HUDEP-2 (cell line): ENCODE measurements around the gene HMX1.

ENCODE experiments used
- DNase-seq, 76 experiments: peaks; one replicate each; lab custom pipeline; 2025; ENCODE audit not compliant: unreplicated experiment in 76 of 76; lab: John Stamatoyannopoulos, UW

The HMX1 gene

DNA sequence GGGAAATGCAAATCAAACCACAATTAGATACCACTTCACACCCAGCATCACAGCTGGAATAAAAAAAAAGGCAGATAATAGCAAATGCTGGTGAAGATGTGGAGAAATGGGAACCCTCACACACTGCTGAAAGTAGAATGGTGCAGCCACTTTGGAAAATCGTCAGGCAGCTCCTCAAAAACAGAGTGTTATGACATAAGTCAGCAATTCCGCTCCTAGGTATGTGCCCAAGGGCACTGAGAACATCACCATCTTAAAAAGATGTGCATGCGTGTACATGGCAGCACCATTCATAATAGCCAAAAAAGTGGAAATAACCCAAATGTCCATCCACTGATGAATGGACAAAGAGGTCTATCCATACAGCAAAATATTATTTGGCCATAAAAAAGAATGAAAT, 28.0 kb downstream of the HMX1 start:
- DNase-seq, result no peak

GRCh38 chr4:8842614-8843013, 29.0 kb downstream of the HMX1 start:
- DNase-seq, result no peak

DNA sequence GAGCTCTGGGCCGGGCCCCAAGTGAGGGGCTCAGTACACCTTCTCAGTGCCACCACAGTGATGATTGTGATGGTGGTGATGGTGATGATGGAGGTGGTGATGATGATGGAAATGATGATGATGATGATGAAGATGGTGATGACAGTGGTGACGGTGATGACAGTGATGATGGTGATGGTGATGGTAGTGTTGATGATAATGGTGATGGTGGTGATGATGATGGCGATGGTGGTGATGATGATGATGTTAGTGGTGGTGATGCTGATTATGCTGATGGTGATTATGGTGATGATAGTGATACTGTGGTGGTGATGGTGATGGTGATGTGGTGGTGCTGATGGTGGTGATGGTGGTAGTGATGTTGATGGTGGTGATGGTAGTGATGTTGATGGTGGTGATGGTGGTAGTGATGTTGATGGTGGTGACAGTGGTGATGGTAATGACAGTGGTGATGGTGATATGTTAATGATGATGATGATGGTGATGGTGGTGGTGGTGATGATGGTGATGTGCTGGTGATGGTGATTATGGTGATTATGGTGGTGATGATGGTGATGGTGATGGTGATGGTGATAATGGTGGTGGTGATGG, 29.9 kb downstream of the HMX1 start:
- DNase-seq, result no peak

DNA sequence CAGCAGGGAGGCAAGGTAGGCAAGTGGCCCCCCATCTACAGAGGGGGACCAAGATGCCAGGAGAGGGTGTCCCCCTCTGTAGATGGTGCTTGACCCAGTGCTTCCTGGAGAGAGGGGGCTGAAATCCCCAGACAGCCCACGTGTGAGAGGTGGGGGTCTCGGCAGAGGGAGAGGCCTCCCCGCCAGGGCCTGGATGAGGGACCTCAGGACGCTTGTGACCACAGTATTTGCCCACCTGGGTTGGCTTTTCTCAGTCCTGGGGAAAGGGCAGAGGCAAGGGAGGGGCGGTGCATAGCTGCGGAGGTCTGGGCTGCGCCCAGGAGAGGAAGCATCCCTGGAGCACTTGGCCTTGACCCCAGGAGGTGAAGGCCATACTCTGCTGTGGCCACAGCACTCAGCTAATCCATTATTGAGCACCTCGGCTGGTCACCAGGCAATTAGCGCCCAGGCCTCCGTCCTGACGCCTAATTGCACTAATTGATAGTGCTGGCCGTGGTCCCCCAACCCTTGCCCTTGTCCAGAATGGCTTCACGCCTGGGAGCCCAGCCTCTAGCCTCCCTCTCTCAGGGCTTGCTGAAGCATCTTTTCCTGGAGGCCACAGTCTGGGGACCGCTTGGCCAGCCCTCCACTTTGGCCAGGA, 30.7 kb downstream of the HMX1 start:
- no peak for DNase-seq

DNA sequence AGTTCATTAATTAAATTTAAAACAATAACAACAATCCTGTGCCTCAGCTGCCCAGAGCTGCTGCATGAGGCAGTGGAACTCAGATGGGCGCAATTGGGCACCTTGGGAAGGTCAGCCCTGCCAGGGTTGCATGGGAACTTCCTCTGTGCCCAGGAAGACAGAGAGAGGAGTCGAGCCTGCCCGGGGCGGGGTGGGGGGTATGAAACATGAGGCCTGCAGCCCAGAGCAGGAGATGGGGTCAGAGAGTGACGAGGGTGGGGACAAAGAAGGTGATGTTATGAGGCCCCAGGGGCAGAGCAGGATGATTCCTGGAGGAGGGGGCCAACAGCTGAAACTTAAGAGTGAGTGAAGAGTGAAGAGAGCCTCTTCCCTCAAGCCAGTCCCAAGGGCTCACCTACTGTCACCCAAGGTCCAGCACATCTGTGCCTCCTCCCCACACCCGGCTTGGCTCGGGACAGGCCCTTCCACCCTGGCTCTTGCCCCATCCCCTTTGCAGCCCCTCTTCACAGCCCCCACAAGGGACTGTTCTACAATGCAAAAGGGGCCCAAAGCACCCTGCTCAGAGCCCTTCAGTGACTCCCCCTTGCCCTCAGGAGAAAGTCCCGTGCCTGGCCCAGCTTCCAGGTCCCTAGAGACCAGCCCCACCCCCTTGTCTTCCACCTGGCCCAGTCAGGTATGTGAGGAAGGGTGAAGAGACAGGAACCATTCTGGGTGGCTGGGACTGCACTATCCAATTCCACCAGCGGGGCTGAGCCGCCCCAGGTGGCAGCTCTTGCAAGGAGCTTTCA, 31.4 kb downstream of the HMX1 start:
- no peak for DNase-seq

DNA sequence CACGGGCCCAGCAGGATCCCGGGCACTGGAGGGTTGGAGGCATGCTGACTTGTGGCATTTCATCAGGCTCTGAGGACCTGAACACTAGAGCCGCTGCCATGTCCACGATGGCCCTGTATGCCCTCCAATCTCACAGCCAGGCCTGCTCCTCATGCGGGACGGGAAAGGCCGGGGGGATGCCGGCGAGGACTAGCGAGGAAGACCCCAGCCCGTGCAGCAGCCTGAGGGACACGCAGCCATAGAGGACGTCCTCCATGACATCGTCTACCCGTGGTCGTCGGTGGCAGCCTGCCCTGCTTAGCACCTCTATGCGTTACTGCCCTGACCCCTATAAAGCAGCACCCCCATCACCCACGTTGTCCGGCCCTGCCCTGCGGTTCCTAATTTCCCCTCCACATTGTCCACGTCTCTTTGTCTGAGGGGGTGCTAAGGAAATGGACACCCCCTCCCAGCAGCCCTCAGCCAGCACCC, 32.6 kb downstream of the HMX1 start:
- no peak for DNase-seq

- no peak for DNase-seq
These were observed 33.2 kb downstream of the HMX1 start for GRCh38 chr4:8838296-8838960.

DNA sequence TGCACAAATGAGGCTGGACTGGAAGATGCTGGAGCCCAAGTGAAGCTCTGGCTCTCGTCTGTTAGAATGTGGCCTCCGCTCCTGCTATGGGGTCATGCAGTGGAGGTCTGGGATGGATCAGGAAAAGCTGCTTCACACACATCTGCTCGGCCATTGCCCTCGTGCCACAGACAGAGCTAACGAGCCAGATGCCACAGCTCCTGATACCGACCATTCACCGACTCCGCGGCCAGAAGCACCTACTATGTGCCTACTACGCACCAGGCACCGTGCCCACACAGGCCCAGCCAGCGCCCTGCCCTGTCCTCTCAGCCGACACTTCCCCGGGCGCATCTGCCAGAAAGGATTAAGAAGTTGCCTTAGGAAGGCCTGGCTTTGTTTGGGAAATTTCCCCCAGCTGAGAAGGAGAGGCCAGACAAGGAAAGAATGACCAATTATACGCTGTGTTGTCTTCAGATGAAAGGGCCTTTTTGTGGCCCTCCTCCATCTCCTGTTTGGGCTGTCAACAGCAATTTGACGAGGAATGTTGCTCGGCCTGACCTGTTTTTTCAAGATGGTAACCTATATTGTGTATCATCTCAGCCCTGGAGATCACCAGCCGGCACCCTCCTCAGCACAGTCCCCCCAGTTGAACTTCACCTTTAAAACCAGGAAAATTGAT, 34.3 kb downstream of the HMX1 start:
- no peak for DNase-seq

DNA sequence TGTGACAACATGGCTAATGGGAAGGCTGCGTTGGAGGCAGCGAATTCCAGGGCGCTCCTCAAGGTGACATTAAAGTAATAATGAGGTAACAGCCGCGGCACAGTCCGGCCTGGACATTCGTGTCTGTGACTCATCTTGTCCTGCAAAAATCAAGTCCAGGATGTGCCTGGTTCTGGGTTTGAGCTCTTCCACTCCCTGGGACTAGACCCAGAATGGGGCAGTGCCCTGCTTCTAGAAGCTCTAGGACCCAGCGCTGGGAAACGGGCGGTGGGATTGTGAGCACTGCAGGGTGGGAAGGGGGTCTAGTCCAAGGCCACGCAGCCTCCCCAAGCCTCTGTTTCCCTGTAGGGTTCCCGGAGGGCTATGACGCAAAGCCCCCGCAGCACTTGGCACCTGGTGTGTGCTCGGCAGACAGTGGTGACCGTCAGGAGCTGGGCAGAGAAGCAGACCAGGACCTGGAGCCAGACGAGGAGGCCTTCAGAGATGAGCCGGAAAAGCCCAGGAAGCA, 34.9 kb downstream of the HMX1 start:
- DNase-seq, result no peak

DNA sequence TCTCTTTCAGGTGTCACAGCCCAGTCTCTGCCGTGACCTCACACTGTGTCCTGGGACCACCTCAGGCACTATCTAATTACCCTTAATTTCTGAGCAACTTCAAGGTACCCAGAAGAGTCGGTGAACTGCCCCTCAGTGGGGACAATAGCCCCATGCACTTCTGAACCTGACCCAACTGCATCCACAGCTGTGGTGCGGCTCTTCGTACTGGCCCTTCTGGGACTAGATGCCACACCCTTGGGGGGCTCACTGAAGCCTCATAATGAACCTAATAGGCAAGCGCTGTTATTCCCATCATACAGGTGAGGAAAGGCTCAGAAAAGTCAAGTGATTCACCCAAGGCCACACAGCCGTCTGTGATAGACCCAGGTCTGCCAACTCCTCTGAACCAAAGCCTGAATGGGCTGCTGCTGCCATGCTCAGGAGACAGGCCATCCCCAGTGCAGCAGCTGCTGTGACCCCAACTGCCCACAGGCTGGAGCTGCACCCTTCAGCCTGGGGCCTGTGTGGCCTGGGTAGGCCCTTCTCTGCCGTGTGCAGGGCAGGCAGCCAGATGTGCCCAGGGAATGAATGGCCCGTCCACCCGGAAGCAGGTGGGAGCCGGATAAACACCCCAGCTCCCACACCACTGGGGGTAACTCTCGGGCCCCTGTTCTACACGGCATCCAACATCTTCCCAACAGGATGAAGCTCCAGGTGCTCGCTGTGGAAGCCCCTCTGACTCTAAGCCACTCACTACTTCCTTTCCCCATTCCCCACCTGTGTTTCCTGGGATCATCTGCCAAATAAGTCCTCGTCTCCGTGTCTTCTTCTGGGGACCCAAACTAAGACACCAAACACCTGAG, 35.9 kb downstream of the HMX1 start:
- DNase-seq, result no peak

DNA sequence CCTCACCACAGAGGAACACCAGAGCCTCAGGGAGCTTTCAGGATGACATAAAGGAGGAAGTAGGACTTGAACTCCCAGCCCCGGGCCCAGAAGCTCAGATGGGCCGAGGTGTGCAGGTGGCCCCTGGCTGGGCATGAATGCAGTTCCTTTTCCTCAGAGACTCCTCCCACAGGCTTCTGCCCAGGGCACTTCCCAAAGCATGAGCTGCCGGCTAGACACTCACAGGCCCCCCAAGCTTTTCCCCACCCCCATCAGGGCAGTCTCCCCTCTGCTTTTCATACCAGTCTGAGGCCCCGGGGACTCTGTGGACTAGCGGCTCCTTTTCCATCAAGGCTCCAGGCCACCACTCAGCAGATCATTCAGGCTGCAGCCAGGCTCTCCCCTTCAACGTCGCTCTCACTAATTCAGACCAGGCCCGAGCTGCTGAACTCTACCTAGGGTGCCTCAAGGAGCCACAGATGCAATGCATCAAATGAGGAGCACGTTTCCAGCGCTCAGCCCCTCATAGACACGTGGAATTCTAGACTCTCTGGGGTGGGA, 36.9 kb downstream of the HMX1 start:
- no peak for DNase-seq

DNA sequence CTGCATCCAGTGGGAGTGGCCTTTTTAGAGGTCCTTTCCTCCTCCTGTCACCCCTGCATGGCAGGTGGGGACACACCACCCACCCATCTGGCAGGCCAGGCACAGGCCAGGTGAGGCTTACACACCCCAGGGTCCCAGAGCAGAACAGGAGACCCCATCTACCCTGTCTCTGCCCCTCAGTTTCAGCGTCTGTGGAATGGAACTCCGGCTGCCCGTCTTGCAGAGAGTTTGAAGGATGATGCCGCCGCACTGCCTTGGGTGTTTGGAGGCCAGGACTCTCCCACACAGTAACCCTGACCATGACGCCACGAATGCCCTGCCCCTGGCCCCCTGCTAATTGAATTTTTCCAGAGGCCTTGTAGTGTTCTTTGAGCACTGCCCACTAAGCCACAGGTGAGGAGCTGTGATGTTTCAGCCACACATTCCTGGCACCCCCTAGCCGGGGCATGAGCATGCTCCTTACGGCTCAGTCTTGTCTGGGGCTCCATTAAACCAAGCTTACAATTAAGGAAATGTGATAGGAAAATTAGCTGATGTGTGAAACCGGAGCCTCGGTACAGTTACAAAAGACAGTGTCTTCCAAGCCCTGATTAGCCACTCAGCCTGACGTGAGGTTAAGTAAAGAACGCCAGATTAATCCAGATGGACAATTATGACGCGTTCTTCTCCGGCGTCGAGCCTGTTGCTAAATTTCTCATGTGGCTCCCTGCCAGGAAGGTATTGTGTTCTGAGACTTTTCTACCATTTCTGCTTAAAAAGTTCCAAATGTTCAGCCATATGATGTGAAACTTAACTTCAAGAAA, 39.3 kb downstream of the HMX1 start:
- DNase-seq, result no peak

DNA sequence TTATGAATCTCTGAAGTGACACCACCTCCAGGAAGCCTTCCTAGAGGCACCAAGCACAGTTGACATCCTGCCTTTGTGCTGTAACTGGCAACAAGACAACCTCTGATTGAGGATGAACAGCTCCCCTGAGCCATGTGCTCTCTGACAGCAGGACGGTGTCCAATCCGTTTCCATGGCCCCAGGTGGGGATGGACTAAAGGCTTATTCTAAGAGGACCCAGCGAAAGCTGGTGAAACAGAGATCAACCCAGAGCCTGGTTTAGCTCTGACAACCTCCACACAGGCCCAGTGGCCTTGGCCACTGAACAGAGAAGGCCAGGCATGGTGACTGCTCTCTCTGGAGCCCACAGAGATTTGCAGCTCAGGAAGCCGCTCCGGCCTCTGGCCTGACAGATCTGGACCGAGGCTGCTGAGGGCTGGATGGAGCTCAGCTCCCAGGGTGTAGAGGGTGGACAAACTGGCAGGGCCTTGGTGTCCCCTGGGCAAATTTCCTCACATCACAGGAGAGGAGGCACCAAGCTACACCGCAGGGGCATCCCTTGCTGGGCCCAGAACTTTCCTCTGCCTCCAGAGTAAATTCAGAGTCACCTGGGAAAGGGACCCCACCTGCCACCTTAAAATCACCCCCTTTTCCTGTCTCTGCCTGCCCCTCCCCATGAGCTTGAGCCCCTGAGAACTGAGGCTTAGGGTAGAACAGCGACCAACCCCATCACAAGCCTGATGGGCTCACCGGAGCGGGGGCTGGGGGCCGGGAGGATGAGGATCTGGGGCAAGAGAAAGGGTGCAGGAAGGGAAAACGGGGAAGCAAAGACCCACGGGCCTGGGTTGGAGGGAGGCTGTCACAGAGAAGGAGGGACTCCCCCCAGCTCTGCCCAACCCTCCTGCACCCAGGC, 40.2 kb downstream of the HMX1 start:
- no peak for DNase-seq

- DNase-seq, result no peak
These were observed 40.9 kb downstream of the HMX1 start for GRCh38 chr4:8830611-8831200.

- no peak for DNase-seq
These were observed 41.6 kb downstream of the HMX1 start for GRCh38 chr4:8830056-8830455.

GRCh38 chr4:8829584-8829983, 42.1 kb downstream of the HMX1 start:
- no peak for DNase-seq

GRCh38 chr4:8828869-8829268, 42.8 kb downstream of the HMX1 start:
- DNase-seq, result no peak
